ENCODE measurements around the gene NOS2.

The NOS2 gene

DNA sequence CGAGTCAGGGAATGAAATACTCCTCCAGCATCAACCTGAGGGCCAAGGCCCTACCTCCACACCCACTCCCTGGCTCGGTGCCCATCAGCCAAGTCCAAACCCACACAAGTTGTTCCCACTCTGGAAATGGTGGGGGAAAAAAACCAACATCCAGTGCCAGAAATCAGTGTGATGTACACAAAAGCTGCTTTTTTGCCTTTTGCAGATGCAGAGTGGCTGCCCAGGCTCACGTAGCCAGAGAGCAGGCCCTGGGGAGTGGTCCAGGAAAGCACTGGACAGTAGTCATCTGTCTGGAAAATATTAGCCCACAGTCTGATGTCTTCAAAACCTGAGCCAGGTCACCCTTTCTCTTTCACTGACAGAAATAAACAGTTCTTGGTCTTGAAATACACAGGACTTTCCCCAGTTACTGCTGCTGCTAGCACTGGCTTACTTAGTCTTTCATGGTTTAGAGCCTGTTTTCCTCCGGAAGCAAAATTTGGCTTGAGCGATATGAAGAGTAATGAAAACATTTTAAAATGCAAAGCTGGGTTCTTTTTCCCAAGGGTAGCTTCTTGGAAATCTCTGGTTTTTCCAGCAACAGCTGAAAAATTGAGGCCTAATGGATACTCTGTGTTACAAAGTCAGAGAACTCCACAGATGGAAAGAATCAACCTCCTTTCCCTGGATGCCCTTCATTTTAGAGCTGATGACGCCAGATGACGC lies 18.2 kb upstream of the NOS2 start:
- DNase-seq (ENCODE audit: low spot score): no peak

DNA sequence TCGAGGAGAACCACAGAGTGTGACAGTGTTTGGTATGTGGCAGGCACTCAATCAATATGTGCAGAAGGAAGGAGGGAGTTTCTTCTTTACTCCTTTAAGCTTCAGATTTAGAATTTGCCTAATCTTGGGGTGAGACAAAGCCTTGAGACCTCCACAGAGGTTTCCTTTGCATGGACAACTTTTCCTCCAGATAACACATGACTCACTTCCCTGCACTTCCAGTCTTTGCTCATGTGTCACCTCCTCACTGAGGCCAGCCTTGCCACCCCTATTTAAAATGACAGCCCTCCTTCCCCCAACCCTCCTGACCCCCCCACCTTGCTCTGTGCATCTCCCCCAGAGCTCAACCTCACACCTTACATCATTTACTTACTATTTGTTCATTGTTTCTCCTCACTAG lies 17.4 kb upstream of the NOS2 start:
- DNase-seq (ENCODE audit: low spot score): no peak

DNA sequence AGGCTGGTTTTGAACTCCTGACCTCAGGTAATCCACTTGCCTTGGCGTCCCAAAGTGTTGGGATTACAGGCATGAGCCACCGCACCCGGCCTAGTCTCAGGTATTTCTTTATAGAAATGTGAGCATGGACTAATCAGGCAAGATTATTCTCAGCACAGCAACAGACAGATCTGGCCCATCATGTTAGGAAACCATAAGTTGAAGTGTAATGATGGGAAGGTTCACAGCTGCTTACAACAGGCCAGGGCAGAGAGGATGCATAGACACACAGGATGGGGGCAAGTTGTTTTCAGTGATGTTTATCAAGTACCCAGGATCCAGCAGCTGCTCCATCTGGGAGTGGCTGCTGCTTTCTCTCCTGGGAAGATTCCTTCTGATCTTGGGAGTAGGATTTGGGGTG lies 16.6 kb upstream of the NOS2 start:
- DNase-seq (ENCODE audit: low spot score): no peak

DNA sequence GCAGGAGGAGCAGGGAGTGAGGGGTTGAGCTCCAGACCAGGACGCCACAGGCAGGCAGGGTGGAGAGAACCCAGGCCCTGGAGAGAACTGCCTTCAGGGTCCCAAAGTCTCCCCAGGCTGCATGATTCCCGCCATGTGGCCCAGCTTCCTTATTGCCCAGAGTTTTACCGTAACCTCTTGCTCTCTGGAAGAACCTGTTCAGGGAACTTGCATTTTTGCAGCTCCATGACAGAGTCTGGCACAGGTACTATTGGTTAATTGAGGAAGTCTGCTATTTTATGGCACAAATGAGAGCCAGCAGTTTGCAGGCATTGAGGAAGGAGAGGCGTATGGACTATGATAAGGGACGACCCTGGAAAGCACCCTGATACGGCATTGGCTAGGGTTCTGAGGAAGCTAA lies 11.6 kb upstream of the NOS2 start:
- DNase-seq (ENCODE audit: low spot score): no peak

DNA sequence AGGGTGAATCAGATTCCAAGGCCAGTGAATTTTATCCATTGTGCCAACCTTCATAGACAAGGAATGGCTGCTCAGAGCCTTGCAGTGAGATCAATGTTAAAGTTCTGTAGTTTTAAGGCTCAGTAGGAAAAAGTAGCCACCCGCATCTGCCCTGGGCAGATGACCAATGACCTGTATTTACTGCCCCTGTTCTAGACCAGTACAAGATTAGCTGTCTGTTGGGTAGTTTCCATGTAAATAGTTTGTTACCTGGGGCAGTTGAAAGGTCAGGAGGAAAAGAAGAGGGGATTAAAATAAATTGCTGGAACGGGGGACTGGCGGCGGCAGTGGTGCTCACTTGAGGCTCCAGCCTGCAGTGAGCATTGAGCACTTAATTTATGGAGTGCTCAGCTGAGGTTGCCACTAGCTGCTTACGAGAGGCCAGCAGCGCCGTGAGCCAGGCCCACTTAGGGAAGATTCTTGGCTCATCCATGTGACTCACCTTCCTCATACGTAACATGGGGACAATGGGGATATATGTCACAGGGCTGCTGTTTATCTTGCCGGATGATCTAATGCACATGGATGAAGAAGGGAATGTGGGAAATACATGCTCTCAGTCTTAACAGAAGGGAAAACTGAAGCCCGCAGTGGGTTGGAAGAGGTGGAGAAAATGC lies 10.7 kb upstream of the NOS2 start:
- DNase-seq (ENCODE audit: low spot score): no peak

DNA sequence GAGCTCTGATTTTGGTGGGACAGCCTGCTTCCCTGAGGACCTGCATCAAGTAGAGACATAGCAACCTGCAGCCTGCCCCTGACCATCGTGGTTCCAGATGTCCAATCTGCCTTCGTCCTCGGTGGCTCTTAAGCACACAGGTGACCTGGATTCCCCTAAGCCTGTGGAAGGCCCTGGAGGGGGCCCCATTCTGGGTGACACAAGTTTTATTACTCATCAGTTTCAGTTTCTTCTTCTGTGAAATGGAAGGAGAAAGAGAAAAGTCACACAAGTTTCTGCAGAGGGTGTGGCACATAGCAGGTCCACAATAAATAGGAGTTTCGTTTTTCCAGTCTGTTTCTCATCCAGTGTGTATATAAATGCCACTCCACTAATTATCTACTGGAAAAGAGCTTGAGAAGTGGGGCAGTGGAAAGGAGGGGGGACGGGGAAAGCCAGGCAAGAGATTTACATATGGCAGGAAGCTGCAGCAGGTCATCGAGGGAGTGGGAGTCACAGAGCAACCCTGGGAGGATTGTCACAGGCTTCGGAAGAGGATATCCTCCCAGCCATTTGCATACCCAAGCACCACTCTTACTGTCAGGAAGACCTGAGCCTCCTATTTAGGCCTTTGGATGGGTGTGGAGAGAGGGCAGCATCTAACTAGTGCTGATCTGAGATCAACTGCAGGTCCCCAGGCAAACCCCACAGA lies 10.0 kb upstream of the NOS2 start:
- no peak for DNase-seq (ENCODE audit: low spot score)

DNA sequence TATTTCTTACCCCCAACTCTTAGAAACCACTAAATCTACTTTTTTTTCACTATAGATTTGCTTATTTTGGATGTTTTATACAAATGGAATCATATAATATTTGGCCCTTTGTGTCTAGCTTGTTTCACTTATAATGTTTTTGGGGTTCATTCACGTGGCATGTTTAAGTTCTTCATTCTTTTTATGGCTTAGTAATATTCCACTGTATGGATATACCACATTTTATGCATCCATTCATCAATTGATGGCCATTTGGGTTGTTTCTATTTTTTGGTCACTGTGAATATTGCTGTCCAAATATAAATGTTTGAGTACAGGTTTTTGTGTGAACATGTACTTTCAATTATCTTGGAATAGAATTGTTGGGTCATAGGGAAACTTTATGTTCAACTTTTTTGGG lies 9.2 kb upstream of the NOS2 start:
- no peak for DNase-seq (ENCODE audit: low spot score)

DNA sequence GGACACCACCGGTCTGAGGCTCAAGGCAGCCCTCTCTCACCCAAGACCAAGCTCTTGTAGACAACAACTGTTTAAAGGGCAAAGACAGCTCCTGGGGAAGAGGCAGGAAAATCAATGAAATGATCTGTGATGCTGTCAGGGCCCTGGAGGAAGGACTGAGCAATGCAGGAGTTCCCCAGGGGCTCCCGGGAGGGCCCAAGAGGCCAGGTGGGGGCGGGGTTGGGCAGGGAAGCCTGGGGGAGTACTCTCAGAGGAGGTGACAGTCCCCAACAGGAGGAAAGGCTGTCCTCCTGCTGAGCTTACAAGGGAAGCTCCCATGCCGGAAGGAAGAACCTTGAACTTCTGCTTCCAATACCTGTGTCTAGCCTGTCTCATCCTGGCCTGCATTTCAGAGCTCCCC lies 8.3 kb upstream of the NOS2 start:
- no peak for DNase-seq (ENCODE audit: low spot score)

DNA sequence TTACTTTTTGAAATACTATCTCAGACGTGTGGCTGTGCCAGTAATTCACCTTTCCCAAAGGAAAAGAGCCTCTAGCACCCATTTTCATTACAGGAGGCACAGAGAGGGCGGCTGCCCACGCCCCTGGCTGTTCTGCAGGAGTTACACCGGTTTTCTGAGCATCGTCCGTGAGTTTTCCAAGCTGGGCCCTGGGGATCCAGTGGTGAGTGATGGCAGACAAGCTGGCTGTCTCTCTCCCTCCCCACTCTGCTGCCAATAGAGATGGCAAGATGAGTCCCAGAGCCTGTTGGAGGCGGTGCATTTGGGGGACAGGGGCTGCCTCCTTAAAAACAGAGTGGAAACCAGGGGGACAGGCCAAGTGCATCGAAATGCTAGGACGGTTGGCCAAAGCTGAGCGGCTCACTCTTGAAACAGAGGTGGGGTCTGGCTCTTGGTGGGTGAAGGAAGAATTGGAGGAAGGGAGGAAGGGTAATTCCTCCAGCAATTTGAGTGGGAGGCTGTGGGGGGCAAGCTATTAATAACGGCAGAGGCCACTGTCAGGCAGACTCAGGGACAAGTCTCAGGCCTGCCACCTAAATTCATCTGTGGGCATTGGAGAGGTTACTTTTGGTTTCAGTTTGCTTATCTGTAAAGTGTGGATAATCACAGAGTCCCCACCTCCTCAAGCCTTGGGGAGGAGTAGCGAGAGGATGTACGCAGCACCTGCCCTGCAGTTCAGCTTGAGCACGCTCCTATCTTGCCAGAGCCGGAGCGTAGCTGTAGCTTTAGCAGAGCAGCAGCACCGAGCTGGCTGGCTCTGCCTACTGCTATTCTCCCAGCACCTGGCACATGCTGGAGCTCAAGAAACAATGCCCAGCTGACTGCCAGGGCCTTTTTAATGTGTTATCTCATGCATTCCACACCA lies 7.5 kb upstream of the NOS2 start:
- DNase-seq (ENCODE audit: low spot score): no peak

DNA sequence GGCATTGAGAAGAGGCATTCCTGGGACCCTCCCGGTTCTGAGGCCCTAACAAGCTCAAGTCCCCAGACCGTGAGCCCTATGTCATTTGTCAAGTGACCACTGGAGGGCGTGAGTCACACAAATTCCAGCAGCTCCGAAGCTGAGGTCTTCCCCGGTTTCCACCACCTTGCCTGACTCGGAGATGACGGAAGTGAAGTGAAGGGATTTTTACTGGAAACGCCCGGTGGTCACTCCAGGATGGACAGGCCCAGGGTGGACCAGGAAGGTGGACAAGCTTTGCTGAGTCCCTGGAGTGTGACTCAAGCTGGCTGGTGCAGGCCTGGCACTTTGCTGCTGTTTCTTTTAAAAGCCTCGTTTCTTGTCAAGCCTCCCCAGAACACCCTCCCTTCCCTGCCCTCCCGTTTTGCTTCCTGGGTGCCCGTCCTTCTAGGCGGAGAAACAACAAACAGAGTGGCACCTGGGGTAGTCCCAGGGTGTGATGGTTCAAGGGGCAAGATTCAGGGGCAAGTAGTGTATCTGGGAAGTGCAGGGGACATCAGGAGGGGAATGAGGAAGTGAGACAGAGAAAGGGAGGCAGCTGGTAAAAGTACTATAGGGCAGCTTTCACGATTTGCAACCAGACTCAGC lies 5.3 kb upstream of the NOS2 start:
- peak; percentile 90 for DNase-seq (ENCODE audit: low spot score)

DNA sequence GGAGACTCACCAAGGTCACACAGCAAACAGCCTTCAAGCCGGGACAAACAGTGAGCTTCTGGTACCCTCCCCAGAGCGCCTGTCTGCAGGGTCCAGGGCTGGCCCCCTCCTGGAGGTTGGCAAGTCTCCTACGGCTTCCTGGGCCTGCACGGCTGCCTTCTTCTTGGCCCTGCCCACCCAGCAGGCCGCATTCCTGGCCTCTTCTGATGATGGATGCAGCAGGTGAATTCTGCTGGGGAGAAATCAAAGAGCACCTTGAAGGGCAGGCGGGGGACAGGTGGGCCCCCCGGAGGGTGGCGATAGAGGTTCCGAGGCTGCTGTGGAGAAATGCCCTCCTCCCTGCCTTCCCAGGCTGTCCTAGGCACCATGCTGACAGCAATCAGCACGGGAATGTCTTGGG lies 3.8 kb upstream of the NOS2 start:
- no peak for DNase-seq (ENCODE audit: low spot score)

DNA sequence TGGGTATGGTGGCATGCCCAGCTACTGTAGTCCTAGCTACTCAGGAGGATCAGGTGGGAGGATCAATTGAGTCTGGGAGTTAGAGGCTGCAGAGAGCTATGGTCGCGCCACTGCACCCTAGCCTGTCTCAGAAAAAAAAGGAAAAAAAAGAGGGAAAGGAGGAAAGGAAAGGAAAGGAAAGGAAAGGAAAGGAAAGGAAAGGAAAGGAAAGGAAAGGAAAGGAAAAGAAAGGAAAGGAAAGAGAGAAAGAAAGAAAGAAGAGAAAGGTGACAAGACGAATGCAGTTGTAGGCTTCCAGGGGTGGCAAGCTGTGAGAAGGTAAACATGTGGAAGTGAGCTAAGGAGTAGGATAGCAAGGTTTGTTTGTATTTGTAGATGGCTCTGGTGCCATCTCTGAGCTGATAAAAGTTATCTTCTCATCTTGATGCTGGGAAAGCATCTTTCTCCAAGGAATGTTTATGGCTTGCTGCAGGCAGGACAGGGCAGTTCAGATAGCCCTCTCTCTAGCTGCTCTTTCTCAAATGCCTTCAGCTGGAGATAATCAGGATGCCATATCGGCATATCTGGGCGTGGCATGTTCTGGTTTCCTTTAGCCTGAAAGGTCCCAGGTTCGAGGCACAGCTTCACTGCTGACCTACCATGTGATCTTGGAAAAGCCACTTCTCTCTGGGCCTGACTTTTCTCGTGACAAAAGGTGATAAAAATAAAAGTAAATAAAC lies 2.8 kb upstream of the NOS2 start:
- DNase-seq (ENCODE audit: low spot score): no peak

DNA sequence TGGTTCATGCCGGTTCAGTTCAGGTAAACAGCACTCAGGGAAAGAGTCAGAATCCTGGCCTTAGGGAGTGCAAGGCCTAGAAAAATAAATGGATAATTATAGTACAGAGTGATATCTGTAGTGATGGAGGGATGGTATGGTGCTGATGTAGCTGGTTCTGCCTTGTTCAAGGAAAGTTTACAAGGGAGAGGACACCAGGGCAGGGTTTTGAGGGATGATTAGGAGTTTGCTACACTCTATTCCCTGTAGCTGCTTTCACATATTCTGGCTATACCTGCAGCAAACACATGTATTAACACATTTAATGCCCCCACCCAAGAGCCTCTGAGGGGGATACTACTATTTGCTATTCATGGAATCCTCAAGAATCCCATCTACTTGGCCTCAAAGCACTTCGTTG lies 1.7 kb upstream of the NOS2 start:
- DNase-seq (ENCODE audit: low spot score): no peak

DNA sequence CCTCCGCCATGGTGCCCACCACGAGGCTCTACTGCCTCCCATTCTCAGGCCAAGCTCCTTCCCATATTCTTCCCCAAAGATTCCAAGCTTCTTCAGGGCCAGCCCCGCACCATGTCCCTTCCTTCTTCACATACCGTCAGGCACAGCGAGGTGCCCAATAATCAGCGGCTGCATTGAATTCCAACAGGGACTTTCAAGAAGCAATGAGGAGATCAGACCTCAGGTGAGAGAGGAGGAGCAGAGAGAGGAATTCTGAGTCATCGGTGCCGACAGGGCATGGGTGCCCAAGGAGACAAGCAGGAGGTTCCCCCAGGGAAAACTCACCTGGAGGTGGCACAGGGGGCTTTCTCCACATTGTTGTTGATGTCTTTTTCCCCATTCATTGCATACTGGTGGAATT lies 2.0 kb downstream of the NOS2 start:
- no peak for DNase-seq (ENCODE audit: low spot score)

DNA sequence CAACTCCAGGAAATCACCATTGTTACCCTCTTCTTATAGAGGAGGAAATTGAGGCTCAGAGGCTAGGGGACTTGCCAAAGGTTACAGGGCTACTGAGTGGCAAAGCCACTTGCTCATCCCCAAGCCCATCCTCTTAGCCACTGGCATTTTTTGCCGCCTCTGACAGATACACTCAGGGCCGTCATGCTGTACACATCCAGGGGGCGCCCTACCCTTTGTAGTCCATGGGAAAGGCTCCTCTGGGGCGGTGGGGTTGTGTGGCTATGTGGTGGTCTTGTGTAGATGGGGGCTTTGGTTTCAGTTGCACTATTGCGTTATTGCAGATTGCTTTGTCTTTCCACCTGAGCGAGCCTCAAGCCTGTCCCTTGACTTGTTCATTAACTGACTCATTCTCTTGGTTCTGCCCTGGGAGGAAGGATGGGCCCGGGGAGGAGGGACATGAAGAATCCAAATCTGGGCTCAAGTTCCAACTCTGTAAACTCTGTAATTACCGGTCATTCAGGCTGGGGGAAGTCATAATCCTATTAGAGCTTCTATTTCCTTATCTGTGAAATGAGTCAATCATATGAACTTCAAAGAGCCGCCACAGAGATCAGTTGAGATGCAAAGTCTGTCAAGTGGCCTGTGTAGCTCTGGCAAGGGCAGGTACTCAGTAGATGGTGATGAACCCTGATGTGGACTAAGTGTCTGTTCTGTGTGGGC lies 2.8 kb downstream of the NOS2 start:
- DNase-seq (ENCODE audit: low spot score): no peak

DNA sequence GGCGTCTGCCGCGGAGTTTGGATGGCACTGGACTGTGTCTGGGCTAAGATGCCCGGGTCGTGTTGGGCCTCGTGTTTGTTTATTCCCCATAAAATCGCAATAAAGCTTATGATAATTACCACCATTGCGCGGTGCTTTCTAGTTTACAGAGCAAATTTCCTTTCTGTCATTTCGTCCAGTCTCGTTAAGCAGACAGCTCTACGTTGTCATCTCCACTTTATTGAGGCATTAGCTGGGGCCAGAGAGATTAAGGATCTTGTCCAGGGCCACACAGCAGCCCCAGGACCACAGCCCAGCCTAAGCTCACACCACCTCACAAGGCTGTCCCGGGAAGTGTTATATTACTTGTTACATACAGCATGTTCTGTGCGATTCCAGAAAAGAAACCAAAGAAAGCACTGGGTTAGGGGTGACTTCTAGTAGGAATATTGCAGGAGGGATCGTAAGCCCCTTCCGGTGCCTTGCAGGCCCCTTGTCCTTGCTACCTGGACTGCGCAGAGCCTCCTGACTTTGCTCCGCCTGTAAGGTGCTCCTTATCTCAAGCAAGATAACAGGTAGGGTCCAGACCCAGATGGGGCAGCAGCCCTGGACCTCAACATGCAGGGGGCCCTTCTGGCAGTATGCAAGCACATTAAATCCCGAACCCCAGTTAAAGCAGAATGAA lies 6.3 kb downstream of the NOS2 start:
- no peak for DNase-seq (ENCODE audit: low spot score)

DNA sequence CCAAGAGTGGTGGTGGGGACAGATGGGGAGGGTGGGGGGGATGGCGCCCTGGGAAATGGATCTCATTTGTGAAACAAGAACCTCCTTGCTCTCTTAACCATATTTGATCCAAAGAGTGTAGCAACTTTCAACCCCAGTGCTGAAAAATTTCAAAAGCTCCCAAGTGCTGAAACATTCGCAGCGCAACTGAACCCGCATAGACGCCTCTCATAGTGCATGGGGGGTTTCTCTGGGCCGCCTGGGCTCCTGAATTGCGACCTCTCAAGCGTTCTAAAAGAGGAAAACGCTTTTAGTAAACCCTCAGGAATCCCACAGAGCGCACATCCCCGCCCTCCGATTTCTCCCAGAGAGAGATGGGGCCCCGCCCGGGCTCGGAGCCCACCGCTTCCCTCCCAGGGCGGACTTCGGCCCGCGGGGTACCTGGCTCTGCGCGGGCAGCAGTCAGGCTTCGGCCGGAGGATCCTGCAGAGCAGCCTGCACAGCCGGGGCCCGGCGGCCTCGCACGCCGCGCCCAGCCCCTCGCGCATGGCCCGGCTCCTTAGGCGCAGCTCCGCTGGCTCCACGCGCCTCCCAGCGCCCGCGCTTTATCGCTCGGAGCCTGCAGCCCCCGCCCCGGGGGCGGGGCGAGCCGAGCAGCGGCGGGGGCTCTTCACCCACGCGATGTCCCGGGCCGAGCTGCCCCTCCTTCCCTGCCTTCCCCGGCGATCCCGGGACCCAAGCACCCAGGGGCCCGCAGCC lies 7.0 kb downstream of the NOS2 start:
- peak; percentile 53 for DNase-seq (ENCODE audit: low spot score)

DNA sequence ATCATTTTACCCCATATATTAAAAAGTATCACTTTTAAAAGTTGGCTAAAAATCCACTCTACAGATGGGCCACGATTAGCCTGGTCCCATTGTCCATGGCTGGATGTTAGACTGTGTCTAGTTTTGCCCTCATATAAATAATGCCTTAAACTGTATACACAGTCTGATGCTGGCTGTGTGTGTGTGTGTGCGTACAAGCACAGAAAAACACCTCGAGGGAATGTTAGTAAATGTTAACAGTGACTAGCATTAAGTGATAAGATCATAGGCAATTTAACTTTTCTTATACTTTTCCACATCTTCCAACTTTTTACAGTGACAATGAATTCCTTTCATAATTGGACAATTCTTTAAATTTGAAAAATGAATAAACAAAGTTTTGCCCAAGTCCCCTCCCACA lies 8.2 kb downstream of the NOS2 start:
- DNase-seq (ENCODE audit: low spot score): no peak

DNA sequence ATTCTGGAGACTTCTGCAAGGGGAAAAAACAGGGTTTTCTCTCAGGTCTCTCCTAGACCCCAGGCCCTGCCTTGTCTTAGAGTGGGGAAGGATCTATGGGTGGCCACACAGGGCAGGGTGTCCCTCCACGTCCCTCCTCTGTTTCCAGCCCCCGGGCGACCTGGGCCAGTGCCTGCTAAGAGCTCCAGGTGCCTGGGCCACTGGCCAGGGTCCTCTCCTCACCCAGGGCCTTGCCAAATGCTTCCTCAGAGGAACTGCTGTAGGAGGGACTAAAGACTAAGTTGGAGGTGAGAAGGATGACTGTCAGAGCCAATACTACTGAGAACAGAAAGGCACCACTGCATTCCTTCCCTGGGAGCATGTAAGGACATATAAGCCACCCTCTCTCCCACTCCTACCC lies 11.4 kb downstream of the NOS2 start:
- DNase-seq (ENCODE audit: low spot score): no peak

Data from AG20443 (cell line).